Spleen (tissue), 11 donors: ENCODE data around the gene CYGB. TPM values are rescaled to one million over a fixed set of nuclear protein-coding genes. Genes with fewer than 3 reads are reported as not detected.

ENCODE experiments used
- DNase-seq: peaks from one replicate; pipeline ENCODE4 v3.0.0-alpha.2; 2020
- H3K27ac ChIP-seq, 8 donors: fragments of 200-600 bp; sonication (generic) in 7 of 8; 1 replicate in 4 of 8; 2 replicates in 4 of 8; pipeline versions ENCODE4 v1.5.0 to v1.8.0; 2016 to 2021; ENCODE audit warnings: inconsistent platforms in 4 of 8, mild to moderate bottlenecking in 4 of 8, moderate library complexity in 1 of 8
- H3K27me3 ChIP-seq, 7 donors: fragments of 200-600 bp; sonication (generic) in 6 of 7; replicated peaks in 1 of 7; 1 replicate in 4 of 7; 2 replicates in 3 of 7; pipeline versions ENCODE4 v1.5.0 to v1.8.0; 2016 to 2021; ENCODE audit warnings: inconsistent platforms in 3 of 7, mild to moderate bottlenecking in 1 of 7
- H3K36me3 ChIP-seq, 6 donors: fragments of 200-600 bp; sonication (generic) in 5 of 6; 1 replicate in 4 of 6; 2 replicates in 2 of 6; pipeline versions ENCODE4 v1.5.0 to v1.8.0; 2016 to 2021; ENCODE audit warnings: inconsistent platforms in 2 of 6
- H3K4me1 ChIP-seq, 6 donors: fragments of 200-600 bp; sonication (generic) in 5 of 6; 1 replicate in 3 of 6; 2 replicates in 3 of 6; pipeline versions ENCODE4 v1.5.0 to v1.8.0; 2016 to 2021; ENCODE audit warnings: inconsistent platforms in 3 of 6
- H3K4me3 ChIP-seq, 8 donors: fragments of 200-600 bp; sonication (generic) in 7 of 8; 1 replicate in 4 of 8; 2 replicates in 4 of 8; pipeline versions ENCODE4 v1.5.0 to v1.8.0; 2016 to 2021; ENCODE audit warnings: inconsistent platforms in 4 of 8, mild to moderate bottlenecking in 4 of 8, moderate library complexity in 2 of 8
- H3K9me3 ChIP-seq, 8 donors: fragments of 200-600 bp; sonication (generic) in 7 of 8; 1 replicate in 4 of 8; 2 replicates in 4 of 8; pipeline versions ENCODE4 v1.5.0 to v1.8.0; 2016 to 2021; ENCODE audit warnings: inconsistent platforms in 4 of 8
- POLR2A ChIP-seq, 3 donors: fragments of 450-650 bp; IDR thresholded peaks; one replicate each; pipeline ENCODE4 v1.5.1; 2017; ENCODE audit warnings: antibody characterized with exemption in 3 of 3, mild to moderate bottlenecking in 1 of 3
- POLR2AphosphoS5 ChIP-seq, 3 donors: sonication (generic); formaldehyde crosslinking; IDR thresholded peaks; one replicate each; pipeline ENCODE4 v1.5.1; 2017; ENCODE audit warnings: antibody characterized with exemption in 3 of 3
- WGBS, 5 donors: extraction: QIAGEN DNeasy Blood & Tissue Kit in 3 of 5; methylation state at CpG; one replicate each; pipeline versions ENCODE4 v1.1.5 to v1.1.7; 2013 to 2018; 5-methylcytosine and 5-hydroxymethylcytosine counted together
- intact Hi-C: fragments of 100-400 bp; cut with DNase I; formaldehyde crosslinking; loops from one replicate; pipeline ENCODE4 v1.15.0; 2023; ENCODE audit warnings: low total_unique reads
- polyA plus RNA-seq, 3 donors: library from polyadenylated mRNA; stranded (reverse); fragments of 200-250 nt; gene quantifications; one replicate each; pipeline ENCODE4 v1.2.1, GENCODE V29; 2013
- total RNA-seq, 7 donors: library from RNA; depleted of rRNA in 3 of 7; stranded (reverse); fragments of >200 nt in 3 of 7; fragmentation: NEBNext Ultra II Directional in 4 of 7; extraction: Animal tissue kit (Norgen Biotek cat#: 25700) in 4 of 7; gene quantifications; one replicate each; pipeline versions ENCODE4 v1.1.0 to v1.2.1, GENCODE V29; 2016 to 2021
- TF ChIP-seq, protein P1 (sequence below), 11 experiments: fragments of 200-600 bp in 7 of 11; fragments of 450-650 bp in 4 of 11; sonication (generic) in 4 of 11; IDR thresholded peaks in 8 of 11; conservative IDR thresholded peaks in 3 of 11; 1 replicate in 7 of 11; 2 replicates in 4 of 11; pipeline versions ENCODE4 v1.4.0 to v1.8.0; 2016 to 2021; ENCODE audit warnings: antibody characterized with exemption in 11 of 11, inconsistent platforms in 4 of 11, mild to moderate bottlenecking in 1 of 11
- donor health status: healthy with polysubstance abuse.
- donor health status: DM: no; HTN: no; CAD: no; lungs with moderate emphysema.
- donor health status: DM: no; HTN: no; CAD: no.
- donor health status: Bipolar disorder and iron deficiency.
- donor health status: healthy.
- donor health status: DM: no; HTN: no; CAD: no.
- donor health status: DM: yes; HTN: yes; CAD: no.

Gene CYGB
- total and polyA plus RNA-seq, 10 donors, result 3.5 to 21.0 (median 7.7) TPM

DNA sequence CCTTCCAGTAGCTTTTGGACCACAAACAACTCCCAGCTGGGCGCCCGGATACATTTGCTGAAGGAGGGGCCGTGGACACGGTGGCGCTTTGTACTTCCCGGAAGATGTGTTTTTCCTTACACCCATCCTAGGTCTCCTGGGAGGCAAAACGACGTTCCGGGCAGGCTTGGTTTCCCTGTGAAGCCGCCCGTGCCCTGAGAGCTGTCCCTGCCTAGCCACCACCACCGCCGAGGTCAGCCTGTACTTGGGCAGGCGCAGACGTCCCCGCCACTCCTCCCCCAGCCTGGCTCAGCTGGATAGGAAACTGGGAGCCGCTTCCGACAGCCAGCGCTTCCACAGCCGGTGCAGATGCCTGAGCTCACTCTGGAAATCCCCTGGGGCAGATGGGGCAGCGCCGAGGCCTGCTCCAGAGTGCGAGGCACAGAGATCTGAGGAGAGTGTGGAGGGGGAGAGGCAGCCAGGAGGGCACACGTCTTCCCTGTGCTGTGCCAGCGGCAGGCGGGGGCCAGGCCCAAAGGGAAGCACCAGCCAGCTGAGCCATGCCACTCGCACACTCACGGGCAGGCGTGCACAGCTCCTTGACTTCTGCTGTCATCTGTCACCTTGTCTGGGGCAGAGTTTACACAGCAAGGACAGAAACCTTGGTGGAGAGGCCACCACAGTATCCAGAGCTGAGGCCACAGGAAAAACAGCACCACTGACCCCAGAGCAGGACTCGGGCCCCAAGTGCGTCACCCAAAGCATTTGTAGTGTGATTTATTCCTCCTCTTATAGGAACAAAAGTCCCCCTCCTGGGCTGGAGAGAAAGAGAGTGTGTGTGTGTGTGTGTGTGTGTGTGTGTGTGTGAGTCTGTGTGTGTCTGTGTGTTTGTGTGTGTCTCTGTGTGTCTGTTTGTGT, 39.3 kb downstream of the CYGB start:
- TF ChIP-seq, protein P1, sequence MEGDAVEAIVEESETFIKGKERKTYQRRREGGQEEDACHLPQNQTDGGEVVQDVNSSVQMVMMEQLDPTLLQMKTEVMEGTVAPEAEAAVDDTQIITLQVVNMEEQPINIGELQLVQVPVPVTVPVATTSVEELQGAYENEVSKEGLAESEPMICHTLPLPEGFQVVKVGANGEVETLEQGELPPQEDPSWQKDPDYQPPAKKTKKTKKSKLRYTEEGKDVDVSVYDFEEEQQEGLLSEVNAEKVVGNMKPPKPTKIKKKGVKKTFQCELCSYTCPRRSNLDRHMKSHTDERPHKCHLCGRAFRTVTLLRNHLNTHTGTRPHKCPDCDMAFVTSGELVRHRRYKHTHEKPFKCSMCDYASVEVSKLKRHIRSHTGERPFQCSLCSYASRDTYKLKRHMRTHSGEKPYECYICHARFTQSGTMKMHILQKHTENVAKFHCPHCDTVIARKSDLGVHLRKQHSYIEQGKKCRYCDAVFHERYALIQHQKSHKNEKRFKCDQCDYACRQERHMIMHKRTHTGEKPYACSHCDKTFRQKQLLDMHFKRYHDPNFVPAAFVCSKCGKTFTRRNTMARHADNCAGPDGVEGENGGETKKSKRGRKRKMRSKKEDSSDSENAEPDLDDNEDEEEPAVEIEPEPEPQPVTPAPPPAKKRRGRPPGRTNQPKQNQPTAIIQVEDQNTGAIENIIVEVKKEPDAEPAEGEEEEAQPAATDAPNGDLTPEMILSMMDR (IDR thresholded peaks at IDR 0.05 in 8 of 11, conservative IDR thresholded peaks at IDR 0.05 in 3 of 11), result no peak
- TF ChIP-seq POLR2AphosphoS5 (IDR thresholded peaks at IDR 0.05) (peak; percentile 75 to 84 (median 84)), POLR2A (IDR thresholded peaks at IDR 0.05) (no peak)
- intact Hi-C loops, result no loop called here

DNA sequence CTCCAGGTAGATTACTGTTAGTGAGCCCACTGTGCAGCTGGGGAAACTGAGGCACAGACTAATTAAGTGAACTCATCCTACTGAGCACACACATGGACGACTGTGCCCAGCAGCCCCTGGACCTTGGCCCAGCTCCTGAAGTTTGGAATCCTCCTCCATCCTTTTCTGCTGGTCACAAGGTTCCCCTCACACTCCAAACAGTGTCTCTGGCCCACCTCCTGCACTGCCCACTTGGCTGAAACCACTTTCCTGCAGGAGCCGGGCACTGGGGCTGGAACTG, 39.9 kb downstream of the CYGB start:
- Histone ChIP-seq H3K27ac (peak overlapping the region; percentile 79 to 98 (median 93)), H3K4me1 (peaks cover 62 to 98% (median 94%) of the 10 kb centered on the region in 6 donors), H3K9me3 (no peaks in the 10 kb centered on the region), H3K4me3 (peak overlapping the region in 4 of 8 donors; percentile 7 to 99 (median 96)), H3K27me3 (no peaks in the 10 kb centered on the region), H3K36me3 (peaks cover 0 to 33% (median 3%) of the 10 kb centered on the region in 6 donors)
- intact Hi-C loops, result no loop called here
- TF ChIP-seq POLR2AphosphoS5 (IDR thresholded peaks at IDR 0.05) (no peak), POLR2A (IDR thresholded peaks at IDR 0.05) (no peak)
- TF ChIP-seq, protein P1 (IDR thresholded peaks at IDR 0.05 in 8 of 11, conservative IDR thresholded peaks at IDR 0.05 in 3 of 11), result no peak
- WGBS, 5 donors, result 59 to 79% (median 72%) methylated on average over 2 of the region's 2 CpGs
- DNase-seq, result no peak

More for the DNA sequence above, 39.3 kb downstream of the CYGB start:
- peaks cover 56 to 98% (median 89%) of the 10 kb centered on the region in 6 donors for H3K4me1 ChIP-seq
- 42 to 60% (median 55%) methylated on average over 27 to 31 of the region's 31 CpGs for WGBS, 5 donors
- peaks cover 0 to 33% (median 3%) of the 10 kb centered on the region in 6 donors for H3K36me3 ChIP-seq
- no peaks in the 10 kb centered on the region for H3K9me3 ChIP-seq
- DNase-seq, result peak; percentile 89
- H3K27ac ChIP-seq, result peak overlapping the region; percentile 79 to 98 (median 93)
- H3K27me3 ChIP-seq, result no peaks in the 10 kb centered on the region
- peak overlapping the region in 6 of 8 donors; percentile 7 to 99 (median 91) for H3K4me3 ChIP-seq

DNA sequence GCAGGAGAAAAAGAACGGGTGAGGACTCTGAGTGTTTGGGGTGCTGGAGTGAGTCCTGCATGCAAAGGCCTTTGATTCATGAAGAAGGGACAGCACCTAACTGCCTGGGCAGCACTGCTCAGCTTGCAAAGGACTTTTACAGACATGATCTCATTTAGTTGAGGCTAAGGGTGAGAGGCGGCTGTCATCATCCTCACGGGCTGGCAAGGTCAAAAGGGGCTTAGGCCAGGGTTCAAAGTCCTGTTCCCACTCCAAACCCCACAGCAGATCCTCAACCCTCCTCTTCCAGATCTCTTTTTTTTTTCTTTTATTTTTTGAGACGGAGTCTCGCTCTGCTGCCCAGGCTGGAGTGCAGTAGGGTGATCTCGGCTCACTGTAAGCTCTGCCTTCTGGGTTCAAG, 41.0 kb downstream of the CYGB start:
- H3K9me3 ChIP-seq, result no peaks in the 10 kb centered on the region
- H3K36me3 ChIP-seq, result peaks cover 0 to 33% (median 3%) of the 10 kb centered on the region in 6 donors
- TF ChIP-seq POLR2AphosphoS5 (IDR thresholded peaks at IDR 0.05), result no peak
- TF ChIP-seq, protein P1 (IDR thresholded peaks at IDR 0.05 in 8 of 11, conservative IDR thresholded peaks at IDR 0.05 in 3 of 11), result no peak
- TF ChIP-seq POLR2A (IDR thresholded peaks at IDR 0.05), result no peak
- peak overlapping the region in 6 of 8 donors; percentile 19 to 98 (median 96) for H3K27ac ChIP-seq
- DNase-seq, result no peak
- H3K27me3 ChIP-seq, result no peaks in the 10 kb centered on the region
- peaks cover 67 to 98% (median 94%) of the 10 kb centered on the region in 6 donors for H3K4me1 ChIP-seq
- H3K4me3 ChIP-seq, result no peak overlapping the region
- intact Hi-C loops, result no loop called here
- WGBS, 5 donors, result 72 to 86% (median 81%) methylated on average over 6 of the region's 6 CpGs
